HG02763 (cell line): ENCODE measurements around the gene CERS3.

Experiments used
- ATAC-seq: cut with Tn5 transposase; IDR thresholded peaks from one replicate; pipeline ENCODE4 v1.9.1; 2021; ENCODE audit warnings: mild to moderate bottlenecking, moderate library complexity; ENCODE audit not compliant: unreplicated experiment

Gene CERS3

DNA sequence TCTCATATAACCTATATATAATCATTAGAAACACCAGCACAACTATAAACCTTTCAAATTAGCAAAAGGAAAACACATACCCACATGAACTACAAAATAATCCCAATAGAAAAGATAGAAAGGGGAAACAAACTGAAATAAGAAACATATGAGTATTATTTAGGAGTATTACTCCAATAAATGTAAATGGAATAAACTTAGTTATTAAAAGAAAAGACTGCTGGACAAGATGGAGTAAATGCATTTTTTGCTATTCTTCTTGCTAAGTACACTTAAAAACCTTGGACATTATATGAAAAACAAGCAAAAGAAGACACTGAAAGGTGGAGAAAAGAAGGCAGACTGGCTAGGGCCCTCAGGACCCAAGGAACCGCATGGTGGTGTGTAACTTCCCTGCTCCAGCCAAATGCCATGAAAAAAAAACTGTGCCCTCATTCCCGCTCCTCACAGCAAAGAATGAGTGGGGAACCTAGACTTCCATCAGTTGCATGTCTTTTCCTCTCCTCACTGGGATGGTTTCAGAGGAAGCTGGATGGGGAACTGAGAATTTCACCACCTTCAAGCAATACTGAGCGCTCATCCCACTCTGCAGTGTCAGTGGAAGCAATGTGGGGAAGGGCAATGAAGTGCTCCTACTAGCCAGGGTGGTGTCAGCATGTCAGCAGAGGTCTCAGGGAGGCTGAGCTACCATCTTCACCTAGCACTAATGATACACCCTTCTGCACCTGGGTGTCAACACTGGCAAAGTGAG is 143.3 kb downstream of the CERS3 start:
- no peak for ATAC-seq

DNA sequence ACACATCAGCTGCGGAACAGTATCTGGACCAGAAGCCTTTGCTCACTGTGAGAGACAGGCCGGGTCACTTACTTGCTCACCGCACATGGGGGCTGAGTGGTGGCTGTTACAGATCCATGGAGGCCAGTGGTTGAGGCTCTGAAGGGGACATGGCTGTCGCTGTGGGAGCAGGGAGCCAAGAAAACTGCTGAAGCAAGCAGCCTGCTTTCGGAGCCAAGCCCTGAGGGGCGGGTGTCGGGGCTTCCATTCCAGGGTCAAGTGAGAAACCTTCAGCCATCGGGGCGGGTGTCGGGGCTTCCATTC is 144.7 kb downstream of the CERS3 start:
- ATAC-seq: no peak

DNA sequence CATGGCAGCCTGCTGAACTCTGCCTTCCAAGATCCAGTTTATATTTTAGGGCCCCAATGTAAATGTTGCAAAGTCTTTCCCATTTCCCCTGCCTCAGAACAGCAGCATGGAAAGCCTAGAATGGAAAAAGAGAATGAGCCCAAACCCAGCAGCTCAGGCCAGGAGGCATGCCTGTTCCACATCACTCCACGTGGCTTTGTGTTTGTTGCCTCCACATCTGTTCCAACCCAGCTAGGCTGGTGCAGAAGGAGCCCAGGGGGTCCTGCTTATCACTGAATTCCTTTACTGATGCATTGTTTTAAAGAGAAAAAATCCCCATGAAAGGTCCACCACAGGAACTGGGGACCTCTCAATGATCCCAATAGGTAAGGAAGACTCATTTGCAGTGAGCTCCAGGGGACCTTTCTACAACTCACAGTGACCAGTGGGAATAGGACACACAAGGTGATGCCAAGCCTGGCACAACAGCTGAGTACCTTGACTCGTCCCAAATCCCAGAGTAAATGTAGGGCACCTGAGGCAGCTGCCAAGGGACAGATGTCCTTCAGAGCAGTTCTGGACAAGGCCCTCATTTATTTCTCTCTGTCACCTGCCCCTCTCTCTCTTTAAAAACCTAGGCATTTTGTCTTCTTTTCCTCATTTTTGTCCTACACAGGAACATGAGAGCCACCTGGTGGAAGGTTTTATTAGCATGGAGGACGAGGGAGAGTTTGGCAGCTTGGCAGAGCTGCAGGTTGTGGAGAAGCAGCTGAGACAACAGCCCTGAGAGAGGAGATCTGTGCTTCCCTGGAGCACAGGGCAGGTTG is 145.2 kb downstream of the CERS3 start:
- no peak for ATAC-seq

DNA sequence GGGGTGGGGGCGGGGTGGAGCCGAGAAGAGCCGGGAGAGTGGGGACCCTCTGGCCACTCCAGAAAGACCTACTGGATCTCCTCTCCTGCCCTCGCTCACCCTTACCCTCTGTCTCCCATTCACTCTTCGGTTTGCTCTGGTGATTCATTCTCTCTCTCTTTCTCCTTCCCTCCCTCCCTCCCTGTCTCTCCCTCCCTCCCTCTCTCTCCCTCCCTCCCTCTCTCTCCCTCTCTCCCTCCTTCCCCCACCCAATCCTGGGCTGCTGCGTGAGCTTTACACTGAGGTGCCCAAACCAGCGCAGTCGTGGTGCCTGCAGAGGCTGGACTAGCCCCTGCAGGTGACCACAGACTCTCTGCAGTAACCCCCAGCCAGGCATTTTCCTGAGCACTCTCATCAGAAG is 154.8 kb downstream of the CERS3 start:
- ATAC-seq: no peak

DNA sequence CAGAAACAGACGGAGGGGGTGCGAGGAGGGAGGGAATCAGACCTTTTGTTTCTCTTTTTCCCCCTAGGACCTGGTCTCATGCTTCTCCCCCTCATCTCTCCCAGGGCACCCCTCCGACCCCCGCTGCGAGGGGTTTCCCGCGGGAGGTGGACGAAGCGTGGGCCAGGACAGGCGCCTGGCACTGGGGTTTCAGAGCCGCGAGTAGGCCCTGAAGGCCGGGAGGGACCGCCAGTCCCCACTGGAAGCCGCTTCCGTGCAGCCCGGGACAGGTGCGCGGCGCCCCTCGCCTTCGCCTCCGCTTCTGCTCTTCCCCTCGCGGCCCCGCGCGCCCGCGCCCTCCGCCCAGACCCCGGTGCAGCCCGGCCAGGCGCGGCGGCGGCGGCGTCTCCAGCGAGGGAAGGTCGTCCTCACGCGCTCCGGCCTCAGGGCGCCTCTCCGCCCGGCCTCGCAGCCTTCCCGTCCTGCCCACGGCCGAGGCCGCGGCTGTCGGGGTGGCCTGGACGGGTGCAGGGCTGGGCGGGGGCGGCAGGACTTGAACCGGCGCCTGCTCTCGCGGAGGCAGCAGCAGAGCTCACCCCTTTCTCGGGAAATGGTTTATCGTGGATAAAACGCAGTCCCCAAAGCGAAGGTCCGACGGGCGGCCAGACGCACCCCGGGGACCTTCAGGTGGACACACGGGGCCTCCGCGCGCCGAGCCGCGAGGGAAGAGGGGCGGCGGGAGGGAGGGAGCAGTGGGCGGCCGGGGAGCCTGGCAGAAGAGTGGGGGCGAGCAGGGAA is 155.4 kb downstream of the CERS3 start:
- no peak for ATAC-seq

DNA sequence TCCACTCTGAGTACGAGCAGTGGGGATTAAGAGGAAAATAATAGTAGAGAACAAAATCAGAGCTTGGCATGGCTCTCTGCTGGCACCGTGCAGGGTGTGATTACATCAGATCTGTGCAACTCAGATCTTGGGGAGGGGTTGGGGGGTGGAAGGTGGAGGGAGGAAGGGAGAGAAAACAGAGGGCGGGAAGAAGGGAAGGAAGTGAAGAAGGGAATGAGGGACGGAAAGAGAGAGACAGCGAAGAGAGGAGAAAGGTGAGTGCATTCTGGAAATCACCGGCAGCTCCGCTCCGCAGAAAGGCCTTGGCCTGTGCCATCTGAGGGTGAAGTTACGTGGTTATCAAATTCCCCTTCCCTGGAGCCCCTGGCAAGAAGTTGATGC is 156.0 kb downstream of the CERS3 start:
- no peak for ATAC-seq

DNA sequence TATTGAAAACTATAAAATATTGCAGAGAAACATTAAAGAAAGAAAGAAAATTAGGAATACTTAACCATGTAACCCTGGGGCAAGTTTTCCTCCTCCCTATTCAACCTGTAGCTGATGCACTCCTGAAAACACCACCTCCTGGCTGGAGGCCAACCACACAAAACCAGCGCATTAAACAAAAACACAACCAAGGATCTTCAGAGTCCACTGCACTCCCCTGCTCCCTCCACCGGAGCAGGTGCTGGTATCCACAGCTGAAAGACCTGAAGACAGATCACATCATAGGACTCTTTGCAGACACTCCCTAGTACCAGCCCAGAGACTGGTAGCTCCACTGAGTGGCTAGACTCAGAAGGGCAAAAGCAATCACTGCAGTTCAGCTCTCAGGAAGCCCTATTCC is 173.4 kb downstream of the CERS3 start:
- no peak for ATAC-seq

DNA sequence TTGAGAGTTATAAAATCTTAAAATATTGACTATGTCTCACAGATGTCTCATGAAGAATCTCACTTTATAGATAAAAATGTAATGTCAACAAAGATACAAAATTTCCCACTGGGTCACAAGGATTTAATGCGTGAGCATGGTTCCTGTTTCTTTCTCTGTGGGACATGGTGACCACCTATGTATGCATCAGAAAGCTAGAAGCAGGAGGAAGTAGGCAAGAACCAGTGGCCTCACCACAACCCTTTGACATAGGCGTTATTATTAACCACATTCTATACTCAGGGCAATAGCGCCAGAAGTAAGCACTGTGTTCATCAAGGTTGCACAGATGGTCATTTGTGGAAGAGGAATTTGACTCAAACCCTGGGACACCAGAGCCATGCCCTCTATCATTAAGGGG is 175.3 kb downstream of the CERS3 start:
- no peak for ATAC-seq

DNA sequence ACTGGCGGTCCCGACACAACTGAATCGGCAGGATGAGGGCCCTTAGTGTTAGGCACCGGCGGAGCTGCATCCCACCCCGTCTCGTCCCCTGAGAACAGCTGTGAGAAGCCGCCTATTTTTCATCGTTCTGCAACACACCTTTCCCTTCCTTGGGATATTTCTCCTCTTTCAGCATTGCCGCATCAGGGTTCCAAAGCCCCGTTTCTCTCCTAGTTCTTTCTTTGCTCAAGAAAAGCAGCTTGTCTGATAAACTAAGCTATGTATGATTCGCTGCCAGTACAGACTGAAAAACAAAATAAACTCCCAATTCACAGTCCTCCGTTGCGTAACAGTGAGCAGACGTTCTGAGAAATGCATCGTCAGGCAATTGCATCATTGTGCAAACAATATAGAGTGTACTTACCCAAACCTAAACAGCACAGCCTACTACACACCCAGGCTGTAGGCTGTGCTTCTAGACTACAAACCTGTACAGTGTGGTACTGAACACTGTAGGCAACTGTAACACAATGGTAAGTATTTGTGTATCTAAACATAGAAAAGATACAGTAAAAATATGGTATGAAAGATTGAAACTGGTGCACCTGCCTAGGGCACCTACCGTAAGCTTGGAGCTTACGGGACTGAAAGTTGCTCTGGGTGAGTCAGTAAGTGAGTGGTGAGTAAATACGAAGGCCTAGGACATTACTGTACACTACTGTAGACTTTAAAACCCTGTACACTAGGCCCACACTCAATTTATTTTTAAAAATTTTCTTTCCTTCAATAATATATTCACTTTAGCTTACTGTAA is 178.1 kb downstream of the CERS3 start:
- no peak for ATAC-seq
